ENCODE data around the gene MBTPS1.
"Not testable (repeated sequence)": the region's sequence is repeated elsewhere in the genome, so short reads cannot be mapped to it uniquely, and the experiment has no call there.

MBTPS1 gene

GRCh38 chr16:84136331-84137125 is 19.8 kb upstream of the MBTPS1 start:
- DNase-seq (ENCODE audit: insufficient read length): no peak
- no peak for FAIRE-seq
- TF ChIP-seq POLR2AphosphoS5 (IDR thresholded peaks at IDR 0.05; ENCODE audit: low read depth, low read length) (no peak), TAF1 (IDR thresholded peaks at IDR 0.05; ENCODE audit: borderline replicate concordance, low read depth, low read length) (no peak), POLR2A (IDR thresholded peaks at IDR 0.05; ENCODE audit: low read depth, low read length) (no peak)

- DNase-seq (ENCODE audit: insufficient read length): no peak
- TF ChIP-seq POLR2AphosphoS5 (IDR thresholded peaks at IDR 0.05; ENCODE audit: low read depth, low read length) (no peak), POLR2A (IDR thresholded peaks at IDR 0.05; ENCODE audit: low read depth, low read length) (no peak), TAF1 (IDR thresholded peaks at IDR 0.05; ENCODE audit: borderline replicate concordance, low read depth, low read length) (no peak)
- no peak for FAIRE-seq
These were observed 16.0 kb upstream of the MBTPS1 start for GRCh38 chr16:84132527-84133285.

DNA sequence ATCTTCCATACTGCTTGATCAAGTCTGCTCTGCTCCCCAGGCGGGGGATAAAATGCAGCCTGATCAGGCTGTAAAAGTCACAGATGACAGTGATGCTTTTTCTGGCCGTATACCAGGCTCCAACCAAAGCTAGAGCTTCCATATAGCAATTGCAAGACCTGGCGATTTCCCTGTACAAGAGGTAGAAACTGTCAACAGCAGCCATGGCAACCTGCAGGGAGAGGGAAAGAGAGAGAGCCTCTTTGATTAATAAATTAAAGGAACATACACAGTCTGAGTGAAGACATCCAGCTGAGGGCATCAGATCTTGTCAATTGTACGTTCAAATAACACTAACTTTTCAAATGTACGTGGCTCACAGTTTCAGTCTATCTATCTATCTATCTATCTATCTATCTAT is 14.4 kb upstream of the MBTPS1 start:
- FAIRE-seq: no peak
- no peak for DNase-seq (ENCODE audit: insufficient read length)
- TF ChIP-seq POLR2A (IDR thresholded peaks at IDR 0.05; ENCODE audit: low read depth, low read length): no peak
- no peak for TF ChIP-seq TAF1 (IDR thresholded peaks at IDR 0.05; ENCODE audit: borderline replicate concordance, low read depth, low read length)
- TF ChIP-seq POLR2AphosphoS5 (IDR thresholded peaks at IDR 0.05; ENCODE audit: low read depth, low read length): no peak

DNA sequence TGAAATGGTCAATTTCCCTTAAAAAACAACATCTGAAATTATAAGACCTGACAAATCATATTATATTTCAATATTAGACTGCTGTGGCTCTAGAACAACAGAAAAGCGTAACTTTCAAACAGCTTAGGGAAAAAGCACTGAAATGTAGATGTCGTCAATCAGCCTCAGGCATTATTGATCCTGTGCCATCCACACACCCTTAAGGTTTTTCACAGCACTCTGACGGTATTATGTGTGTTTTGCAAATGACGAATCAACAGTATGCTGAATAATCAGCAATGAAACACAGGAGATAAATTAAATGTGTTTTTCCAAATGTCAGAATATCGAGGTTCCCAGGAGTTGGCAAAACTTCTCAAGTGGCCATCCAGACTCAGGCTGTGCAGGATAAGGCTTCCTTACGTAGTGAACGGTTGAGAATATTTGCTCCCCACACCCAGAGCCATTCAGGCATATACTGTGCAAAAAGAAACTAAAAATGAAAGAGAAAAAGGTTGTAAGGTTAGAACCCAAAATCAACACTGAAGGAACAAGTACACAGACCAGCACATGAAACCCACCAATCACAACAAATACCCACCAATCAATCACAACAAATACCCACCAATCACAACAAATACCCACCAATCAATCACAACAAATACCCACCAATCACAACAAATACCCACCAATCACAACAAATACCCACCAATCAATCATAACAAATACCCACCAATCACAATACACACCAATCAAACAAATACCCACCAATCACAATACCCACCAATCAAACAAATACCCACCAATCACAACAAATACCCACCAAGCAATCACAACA is 7.7 kb upstream of the MBTPS1 start:
- FAIRE-seq (no peak), DNase-seq (ENCODE audit: insufficient read length) (no peak)
- TF ChIP-seq POLR2AphosphoS5 (IDR thresholded peaks at IDR 0.05; ENCODE audit: low read depth, low read length) (no peak), TAF1 (IDR thresholded peaks at IDR 0.05; ENCODE audit: borderline replicate concordance, low read depth, low read length) (no peak), POLR2A (IDR thresholded peaks at IDR 0.05; ENCODE audit: low read depth, low read length) (no peak)

DNA sequence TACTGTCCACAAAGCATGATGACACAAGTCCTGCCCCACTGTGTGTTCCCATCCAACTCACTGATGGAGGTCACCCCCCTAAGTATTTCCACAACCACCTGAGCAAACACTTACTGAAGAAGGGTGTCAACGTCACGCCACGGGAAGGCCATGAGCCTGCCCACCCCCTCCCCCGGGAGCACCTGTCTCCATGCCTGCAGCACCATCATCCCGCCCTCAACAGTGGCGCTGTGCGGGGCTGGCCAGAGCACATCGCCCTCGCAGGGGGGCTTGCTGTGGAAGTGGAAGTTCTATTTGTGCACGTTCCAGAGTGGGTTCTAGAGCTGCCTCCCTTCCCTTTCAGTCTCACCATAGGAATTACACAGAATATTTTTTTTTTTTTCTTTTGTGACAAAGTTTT is 4.3 kb upstream of the MBTPS1 start:
- DNase-seq (ENCODE audit: insufficient read length): no peak
- no peak for FAIRE-seq
- TF ChIP-seq POLR2AphosphoS5 (IDR thresholded peaks at IDR 0.05; ENCODE audit: low read depth, low read length) (no peak), POLR2A (IDR thresholded peaks at IDR 0.05; ENCODE audit: low read depth, low read length) (no peak), TAF1 (IDR thresholded peaks at IDR 0.05; ENCODE audit: borderline replicate concordance, low read depth, low read length) (no peak)

- no peak for TF ChIP-seq POLR2A (IDR thresholded peaks at IDR 0.05; ENCODE audit: low read depth, low read length)
- no peak for TF ChIP-seq TAF1 (IDR thresholded peaks at IDR 0.05; ENCODE audit: borderline replicate concordance, low read depth, low read length)
- no peak for TF ChIP-seq POLR2AphosphoS5 (IDR thresholded peaks at IDR 0.05; ENCODE audit: low read depth, low read length)
- FAIRE-seq (no peak), DNase-seq (ENCODE audit: insufficient read length) (no peak)
These were observed 3.3 kb upstream of the MBTPS1 start for GRCh38 chr16:84120023-84120422.

- TF ChIP-seq POLR2AphosphoS5 (IDR thresholded peaks at IDR 0.05; ENCODE audit: low read depth, low read length) (no peak), TAF1 (IDR thresholded peaks at IDR 0.05; ENCODE audit: borderline replicate concordance, low read depth, low read length) (no peak), POLR2A (IDR thresholded peaks at IDR 0.05; ENCODE audit: low read depth, low read length) (no peak)
- DNase-seq (ENCODE audit: insufficient read length): no peak
- FAIRE-seq: no peak
These were observed 2.6 kb upstream of the MBTPS1 start for GRCh38 chr16:84119368-84119767.

DNA sequence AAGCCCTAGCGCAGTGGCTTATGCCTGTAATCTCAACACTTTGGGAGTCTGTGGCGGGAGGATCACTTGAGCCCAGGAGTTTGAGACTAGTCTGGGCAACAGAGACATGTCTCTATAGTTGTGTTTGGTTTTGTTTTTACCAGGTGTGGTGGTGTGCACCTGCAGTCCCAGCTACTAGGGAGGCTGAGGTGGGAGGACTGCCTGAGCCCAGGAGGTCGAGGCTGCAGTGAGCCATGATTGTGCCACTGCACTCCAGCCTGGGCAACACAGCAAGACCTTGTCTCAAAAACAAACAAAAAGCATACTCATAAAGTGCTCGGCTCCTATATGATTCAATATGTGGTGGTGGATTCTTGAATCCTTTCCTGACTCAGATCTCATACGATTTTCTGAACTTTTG is 1.6 kb upstream of the MBTPS1 start:
- FAIRE-seq; DNase-seq (ENCODE audit: insufficient read length): not testable (repeated sequence)

DNA sequence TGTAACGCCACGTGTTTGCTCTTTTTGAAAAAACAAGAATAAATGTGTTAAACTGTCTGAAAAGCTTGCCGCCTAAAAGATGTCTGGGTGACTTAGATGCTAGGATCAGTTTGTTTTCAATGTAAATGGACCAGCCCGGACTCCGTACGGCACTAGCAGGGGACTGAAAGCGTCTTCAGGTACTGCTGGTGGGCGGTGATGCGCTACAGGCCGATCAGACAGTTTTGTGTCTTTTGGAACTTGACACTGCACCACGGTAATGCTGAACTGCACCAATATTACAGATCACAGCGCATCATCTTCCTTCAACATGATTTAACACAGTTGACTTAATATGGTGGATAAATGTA is 727 bp upstream of the MBTPS1 start:
- FAIRE-seq (peak; percentile 67), DNase-seq (ENCODE audit: insufficient read length) (no peak)
- no peak for TF ChIP-seq TAF1 (IDR thresholded peaks at IDR 0.05; ENCODE audit: borderline replicate concordance, low read depth, low read length)
- TF ChIP-seq POLR2AphosphoS5 (IDR thresholded peaks at IDR 0.05; ENCODE audit: low read depth, low read length): no peak
- TF ChIP-seq POLR2A (IDR thresholded peaks at IDR 0.05; ENCODE audit: low read depth, low read length): no peak

DNA sequence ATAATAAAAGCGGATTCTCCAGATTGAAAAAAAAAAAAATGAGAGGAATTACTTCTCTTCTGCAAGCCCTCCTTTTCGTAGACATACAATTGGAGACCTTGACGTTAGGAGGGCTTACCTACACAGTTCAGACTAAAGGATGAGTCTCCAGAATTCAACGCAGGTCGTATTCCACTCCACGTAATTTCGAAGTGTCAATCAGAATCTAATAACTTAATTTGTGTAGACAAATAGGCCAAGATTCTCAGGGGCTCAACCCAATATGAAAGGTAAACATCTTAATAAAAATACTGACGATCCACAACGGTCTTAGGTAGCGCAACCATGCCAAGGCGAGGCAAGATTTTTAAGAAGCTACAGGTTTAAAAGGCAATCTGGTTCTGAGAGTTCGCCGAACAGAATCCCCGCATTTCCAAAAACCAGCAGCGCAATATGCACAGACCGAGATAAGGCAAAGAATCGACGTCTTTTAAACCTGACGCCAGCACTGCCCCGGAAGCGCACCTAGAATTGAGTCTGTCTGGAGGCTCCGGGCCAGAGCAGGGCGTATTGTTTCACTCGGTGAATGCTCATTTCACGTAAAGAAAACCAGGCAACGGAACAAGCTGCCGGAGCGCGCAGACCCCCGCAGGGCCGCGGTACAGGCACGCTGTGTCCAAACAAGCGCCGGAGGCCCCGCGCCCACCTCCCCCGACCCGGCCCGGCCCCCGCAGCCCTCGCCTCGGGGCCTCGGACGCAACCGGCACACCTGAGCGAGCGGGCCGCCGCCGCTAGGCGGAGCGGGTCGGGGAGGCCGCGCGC is 623 bp downstream of the MBTPS1 start:
- no peak for FAIRE-seq

DNA sequence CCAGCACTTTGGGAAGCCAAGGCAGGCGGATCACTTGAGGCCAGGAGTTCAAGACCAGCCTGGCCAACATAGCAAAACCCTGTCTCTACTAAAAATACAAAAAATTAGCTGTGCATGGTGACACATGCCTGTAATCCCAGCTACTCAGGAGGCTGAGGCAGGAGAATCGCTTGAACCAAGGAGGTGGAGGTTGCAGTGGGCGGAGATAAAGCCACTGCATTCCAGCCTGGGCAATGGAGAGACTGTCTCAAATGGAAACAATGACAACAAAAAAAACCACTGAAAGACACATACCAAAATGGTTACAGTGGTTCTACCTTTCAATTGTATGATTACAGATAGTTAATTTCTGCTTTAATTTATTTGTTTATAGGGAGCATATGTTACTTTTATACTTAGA is 4.8 kb downstream of the MBTPS1 start:
- DNase-seq (ENCODE audit: insufficient read length); FAIRE-seq: not testable (repeated sequence)

More for the DNA sequence above, 623 bp downstream of the MBTPS1 start:
- peak; percentile 22 for DNase-seq (ENCODE audit: insufficient read length)
- no peak for TF ChIP-seq POLR2A (IDR thresholded peaks at IDR 0.05; ENCODE audit: low read depth, low read length)
- no peak for TF ChIP-seq TAF1 (IDR thresholded peaks at IDR 0.05; ENCODE audit: borderline replicate concordance, low read depth, low read length)
- TF ChIP-seq POLR2AphosphoS5 (IDR thresholded peaks at IDR 0.05; ENCODE audit: low read depth, low read length): no peak
